A172 (cell line): ENCODE measurements around the gene RFX7. TPM values are rescaled to one million over a fixed set of nuclear protein-coding genes. Genes with fewer than 3 reads are reported as not detected.

Source experiments
- DNase-seq: peaks from one replicate; pipeline ENCODE4 v3.0.0-alpha.2; 2015; ENCODE audit warnings: low spot score
- total RNA-seq: library from RNA; depleted of rRNA; stranded (reverse); fragments of >200 nt; shearing (Covaris generic); gene quantifications from 2 replicates; pipeline ENCODE4 v1.2.3, GENCODE V29; 2014

RFX7 gene
- total RNA-seq, 1 experiment from 2014 or later: 2.9 TPM

DNA sequence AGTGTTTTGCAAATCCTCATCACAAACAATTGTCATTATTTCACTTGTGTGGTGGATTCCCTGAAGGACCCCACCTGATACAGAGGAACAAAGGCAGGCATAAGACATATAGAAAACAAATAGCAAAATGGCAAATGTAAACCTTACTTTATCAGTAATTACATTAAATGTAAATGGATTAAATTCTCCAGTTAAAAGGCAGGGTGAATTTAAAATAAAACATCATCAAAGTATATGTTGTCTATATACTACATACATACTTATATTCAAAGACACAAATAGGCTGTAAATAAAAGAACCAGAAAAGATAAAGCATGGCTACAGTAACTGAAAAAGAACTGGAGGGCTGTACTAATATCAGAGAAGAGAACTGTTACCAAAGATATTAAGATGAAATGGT, 117.3 kb downstream of the RFX7 start:
- DNase-seq: no peak

DNA sequence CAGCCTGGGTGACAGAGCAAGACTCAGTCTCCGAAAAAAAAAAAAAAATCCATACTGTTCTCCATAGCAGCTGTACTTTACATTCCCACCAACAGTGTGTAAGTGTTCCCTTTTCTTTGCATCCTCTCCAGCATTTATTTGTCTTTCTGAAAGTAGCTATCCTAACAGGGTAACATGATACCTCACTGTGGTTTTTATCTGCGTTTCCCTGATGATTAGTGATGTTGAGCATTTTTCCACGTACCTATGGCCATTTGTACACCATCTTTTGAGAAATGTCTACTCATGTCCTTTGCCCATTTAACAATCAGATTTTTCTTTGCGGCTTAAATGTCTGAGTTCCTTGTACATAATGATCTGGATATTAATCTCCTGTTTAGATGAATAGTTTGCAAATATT, 119.3 kb downstream of the RFX7 start:
- no peak for DNase-seq

DNA sequence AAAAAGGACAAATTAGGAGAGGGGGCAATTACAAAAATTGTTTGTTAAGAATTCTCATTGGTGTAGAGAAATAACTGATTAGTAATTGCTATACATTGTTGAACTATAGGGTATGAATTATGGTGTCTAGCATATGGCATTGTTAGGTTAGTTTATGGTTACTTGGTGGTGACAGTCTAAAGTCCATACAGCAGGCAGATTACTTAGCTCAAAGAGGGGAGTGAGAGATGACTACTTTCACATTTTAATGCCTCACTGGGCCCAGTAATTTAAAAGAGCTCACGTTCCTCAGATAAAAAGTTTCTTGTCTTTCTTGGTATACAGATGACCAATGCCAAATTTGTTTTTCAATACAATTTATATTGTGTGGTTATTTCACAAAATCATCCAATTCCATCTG, 137.8 kb downstream of the RFX7 start:
- no peak for DNase-seq

DNA sequence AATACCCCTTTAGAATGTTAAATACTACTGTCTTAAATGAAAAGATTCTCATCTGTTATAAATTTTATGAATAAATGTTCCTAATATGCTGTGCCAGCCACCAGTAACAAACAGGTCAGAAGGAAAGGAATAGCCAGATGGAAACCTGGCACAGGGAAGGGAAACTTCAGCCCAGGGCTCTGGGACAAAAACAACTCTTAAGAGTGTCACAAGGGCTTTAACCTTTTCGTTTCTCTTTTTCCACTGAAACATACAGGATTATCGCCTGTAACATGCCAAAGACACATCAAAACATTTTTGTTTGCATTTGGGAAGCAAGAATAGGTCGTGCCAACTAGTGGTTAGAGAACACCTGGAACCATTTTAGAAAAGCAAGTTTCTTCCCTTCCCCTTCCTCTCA, 141.2 kb downstream of the RFX7 start:
- no peak for DNase-seq

DNA sequence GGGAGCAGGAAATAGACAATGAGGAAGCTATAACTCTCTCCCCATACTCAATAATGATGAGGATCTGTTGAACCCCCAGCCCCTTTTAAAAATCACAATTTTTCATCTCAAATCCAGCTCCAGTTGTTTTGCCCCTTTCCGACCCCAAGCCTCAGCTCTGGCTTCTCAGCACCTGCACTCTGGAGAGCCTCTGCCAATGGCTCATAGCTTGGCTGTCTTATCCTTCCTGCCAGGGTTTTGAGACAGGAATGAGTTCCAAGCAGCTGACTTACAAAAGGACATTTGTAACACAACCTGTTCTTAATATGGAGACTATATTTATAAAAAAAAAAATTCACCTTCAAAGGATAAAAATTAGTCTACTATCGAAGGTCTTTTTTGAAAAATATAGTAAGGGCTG, 144.4 kb downstream of the RFX7 start:
- DNase-seq: no peak

DNA sequence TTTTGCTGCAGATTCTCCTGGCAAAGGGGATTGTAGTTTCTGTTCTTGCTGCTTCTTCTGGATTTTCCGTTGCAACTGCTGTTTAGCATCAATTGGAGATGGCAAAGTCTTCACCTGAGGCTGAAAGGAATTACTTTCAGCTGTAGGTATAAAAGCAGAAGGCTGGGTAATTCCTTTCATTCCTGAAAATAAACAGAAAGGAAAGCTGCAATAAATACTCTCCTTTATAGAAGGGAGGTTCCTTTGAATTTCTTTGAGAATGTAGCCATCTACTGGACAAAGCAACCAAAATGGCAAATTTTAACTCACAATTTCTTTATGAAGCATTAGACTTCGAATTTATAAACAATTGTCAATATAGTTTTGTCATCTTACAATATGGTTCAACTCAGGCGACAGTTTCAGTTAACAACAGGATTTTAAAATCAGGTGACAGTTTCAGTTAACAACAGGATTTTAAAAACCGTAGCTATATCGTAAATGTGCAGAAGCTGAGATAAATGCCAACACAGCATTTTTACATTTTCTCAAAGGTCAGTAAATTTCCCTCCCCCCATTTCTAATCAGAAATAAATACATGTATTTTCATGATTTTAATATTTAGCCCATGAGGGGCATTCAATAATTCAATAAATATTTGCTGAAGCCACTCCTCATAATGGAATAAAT, 145.3 kb downstream of the RFX7 start:
- DNase-seq: peak; percentile 2

DNA sequence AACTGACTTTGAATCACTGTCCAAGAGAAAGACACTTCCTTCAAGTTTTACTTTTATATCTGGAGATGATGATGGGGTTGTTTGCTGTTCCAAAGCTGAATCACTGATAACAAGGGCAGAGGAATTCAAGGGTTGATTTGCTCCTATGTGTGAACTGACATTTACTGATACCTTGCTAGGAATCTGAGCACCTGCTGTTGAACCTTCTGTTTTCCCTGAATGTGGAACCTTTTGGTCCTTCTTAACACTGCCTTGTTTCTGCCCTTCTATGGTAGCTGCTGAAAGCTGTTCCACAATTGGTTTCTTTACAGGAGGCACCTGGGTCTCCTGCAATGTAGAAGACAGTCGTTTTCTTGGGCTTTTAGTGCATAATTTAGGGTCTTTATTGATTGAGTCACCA, 148.3 kb downstream of the RFX7 start:
- no peak for DNase-seq

DNA sequence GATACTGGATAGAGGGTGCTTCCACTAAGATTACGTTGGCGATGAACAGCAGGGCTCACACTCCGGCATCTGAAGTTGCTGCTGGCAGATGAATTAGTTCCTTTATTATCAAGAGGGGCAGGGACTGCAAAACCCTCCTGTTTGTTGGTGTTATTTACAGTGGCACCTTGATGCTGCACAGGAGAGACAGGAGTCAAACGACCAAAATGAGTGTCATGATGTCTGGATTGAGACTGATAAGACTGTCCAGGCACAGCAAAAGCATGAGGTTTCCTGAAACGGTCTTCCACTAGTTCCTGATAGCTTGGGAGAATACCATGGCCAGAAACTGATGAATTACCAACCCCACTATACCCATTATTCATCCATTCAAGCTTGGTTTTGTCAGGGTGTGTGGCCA, 149.5 kb downstream of the RFX7 start:
- no peak for DNase-seq

DNA sequence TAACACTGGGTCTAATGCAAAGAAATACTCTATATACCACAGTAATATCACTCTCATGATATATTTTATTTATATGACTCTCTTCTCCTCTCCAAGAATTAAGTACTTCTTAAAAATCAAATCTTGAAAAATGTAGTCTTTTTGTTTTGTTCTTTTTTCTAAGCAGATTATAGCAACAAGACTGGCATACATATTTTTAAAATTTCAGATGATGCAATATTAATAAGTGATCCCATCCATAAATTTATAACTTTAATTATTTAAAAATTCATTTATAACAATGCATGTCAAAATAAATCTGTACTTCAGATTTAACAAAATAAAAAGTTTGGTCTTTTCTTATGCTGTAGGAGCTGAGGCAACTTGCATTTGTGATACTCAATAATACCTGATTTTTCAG, 155.3 kb downstream of the RFX7 start:
- no peak for DNase-seq

DNA sequence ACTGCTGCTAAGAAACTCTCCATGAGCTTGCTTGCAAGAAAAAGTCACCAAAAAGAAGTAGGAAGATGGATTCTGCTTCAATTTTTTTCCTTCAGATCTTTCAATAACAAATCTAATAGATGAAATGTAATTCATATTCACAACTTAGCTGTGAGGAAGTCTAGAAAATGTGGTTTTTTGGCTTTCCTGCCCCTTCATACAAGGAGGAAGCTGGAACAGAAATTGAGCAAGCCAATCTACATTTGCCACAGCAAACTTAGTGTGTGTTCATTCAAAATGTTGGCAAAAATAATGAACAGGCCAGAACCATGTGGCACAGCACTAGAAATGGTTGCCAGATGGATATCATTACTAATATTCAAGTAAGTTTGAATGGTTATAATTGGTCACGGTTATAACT, 157.1 kb downstream of the RFX7 start:
- no peak for DNase-seq

DNA sequence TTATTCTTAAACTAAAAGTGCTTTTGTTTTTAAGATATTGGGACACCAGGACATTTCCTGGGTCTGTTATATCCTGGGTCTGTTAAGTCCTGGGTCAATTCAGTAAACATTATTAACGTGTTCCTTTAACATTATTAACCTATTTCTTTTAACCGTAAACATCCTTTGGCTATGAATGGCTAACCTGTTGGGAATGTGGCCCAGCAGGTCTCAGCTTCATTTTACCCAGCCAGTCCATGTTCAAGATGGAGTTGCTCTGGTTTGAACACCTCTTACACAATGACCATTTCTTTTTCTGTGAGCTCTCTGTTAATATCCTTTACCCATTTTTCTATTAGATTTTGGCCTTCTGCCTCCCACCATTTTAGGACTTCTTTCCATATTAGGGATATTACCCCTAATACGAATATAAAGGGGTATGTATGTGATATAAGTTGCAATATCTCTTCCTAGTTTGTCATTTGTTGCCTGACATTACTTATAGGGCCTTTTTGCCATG, 161.4 kb downstream of the RFX7 start:
- DNase-seq: no peak

DNA sequence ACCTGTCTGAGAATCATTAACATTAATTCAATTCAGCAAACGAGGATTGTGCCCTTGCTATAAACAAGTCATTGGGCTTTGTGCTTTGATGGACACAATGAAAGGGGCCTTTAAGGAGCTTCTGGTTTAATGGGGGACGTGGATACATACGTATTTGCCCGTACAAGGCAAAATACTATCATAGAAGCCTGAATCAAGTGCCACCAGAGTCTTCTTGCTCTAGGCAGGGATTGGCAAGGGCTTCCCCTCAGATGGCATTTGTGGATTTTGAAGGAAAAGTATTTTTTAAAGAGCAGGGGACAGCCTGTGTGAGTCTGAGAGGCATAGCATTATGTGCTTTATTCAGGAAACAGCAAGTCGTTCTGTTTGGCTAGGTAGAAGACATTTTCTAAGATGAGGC, 166.6 kb downstream of the RFX7 start:
- no peak for DNase-seq

DNA sequence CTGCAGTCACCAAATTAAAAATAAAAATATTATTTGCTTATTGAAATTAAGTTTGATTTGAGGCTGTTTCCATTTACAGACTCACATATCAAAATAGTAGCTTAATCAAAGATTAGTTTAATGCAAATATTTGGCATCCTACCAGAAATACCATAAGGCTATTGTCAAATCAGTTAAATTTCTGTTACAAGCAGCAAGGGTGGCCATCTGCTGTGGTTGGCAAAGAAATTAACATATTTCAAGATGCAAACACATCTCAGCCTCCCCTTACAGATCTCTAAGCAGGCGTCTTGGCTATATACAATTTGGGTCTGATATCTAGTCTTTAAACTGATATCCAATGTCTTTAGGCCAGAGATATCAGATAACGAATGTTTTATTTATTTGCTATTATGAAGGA, 167.0 kb downstream of the RFX7 start:
- no peak for DNase-seq

DNA sequence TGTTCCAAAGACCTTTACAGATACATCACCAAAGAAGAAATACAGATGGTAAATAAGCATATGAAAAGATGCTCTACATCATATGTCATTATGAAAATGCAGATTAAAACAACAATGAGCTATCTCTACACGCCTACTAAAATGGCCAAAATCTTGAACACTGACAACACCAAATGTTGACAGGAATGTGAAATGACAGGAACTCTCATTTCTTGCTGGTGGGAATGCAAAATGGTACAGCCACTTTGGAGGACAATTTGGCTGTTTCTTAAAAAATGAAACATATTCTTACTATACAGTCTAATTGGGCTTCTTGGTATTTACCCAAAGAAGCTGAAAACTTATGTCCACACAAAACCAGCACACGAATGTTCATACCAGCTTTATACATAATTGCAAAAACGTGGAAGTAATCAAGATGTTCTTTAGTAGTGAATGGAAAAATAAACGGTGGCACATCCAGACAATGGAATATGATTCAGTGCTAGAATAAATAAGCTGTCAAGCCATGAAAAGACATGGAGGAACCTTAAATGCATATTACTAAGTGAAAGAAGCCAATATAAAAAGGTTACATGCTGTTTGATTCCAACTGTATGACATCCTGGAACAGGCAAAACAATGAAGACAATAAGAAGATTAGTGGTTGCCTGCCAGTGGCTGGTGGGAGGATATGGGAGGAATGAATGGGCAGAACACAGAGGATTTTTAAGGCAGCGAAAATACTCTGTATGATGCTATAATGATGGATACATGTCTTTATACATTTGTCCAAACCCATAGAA, 169.0 kb downstream of the RFX7 start:
- DNase-seq: no peak

DNA sequence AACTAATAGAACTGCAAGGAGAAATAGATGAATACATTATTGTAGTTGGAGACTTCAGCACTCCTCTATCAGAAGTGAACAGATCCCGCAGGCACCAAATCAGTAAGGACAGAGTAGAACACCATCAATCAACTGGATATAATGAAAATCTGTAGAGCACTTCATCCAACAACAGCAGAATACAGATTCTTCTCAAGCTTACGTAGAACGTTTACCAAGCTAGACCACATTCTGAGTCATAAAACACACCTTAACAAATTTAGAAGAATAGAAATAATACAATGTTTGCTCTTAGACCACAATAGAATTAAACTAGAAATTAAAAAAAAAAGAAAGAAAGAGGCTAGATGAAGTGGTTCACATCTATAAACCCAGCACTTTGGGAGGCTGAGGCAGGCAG, 179.5 kb downstream of the RFX7 start:
- no peak for DNase-seq

DNA sequence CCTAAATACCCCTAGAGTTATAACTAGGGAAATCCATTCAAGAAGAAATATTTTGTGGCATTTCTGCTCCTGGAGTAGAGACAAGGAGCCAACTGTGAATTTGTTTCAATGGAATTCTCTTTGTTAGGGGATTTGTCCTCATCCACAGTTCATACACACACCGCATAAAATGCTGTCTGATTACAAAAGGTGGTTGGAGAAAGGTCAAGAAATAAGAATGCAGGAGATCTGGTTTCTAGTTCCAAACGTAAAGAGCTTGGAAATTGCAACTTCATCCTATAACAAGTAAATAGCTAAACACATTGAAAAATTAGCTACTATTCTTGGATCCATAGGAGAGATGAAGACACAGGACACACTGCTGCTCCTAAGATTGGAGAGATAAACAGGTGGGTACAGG, 184.0 kb downstream of the RFX7 start:
- no peak for DNase-seq

DNA sequence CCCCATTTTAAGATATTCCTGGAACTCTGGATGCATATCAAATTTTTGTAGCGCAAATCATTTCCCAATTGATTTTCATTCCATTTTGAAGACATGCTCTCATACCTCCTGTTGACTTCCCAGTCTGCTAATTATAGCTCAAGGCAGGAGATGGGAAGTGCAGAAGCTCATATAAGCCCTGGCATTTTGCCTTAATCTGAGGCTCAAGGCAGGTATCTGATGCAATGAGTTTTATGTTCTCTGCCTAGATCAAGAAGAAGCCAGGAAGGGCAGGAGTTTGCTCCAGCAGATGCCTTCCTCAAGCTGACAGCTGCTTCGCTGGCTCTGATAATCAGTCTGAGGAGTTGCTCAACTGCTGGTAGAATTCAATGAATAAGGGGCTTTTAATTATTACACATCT, 184.7 kb downstream of the RFX7 start:
- DNase-seq: no peak

DNA sequence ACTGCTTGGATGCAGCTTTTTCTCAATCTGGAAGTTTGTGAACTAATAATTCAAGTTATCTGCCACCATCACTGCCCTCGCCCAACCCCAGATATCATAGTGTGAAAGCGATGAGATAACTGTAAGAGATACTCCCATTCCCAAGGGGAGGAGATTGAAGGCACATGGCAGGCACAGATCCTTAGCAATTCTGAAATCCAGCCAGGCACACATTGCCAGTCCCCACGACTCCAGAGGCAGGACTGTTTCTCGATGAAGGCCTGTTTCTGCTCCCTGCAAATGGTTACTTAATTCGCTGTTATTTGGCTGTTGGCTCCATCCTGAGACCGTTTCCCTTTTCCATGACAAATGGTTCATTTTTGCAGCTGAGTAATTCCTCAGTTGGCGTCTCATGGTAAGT, 187.1 kb downstream of the RFX7 start:
- no peak for DNase-seq

DNA sequence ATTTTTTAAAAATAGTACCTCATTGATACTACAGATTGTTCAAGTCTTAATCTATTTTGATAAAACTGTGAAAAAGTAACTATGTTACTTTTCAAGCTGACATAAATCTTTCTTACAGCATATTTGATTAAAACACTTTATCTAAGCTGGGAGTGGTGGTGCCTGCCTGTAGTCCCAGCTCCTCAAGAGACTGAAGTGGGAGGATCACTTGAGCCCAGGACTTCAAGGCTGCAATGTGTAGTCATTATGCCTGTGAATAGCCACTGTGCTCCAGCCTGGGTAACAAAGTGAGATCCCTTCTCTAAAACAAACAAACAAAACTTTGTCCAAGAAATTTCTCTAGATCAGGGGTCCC, 190.7 kb downstream of the RFX7 start:
- no peak for DNase-seq

DNA sequence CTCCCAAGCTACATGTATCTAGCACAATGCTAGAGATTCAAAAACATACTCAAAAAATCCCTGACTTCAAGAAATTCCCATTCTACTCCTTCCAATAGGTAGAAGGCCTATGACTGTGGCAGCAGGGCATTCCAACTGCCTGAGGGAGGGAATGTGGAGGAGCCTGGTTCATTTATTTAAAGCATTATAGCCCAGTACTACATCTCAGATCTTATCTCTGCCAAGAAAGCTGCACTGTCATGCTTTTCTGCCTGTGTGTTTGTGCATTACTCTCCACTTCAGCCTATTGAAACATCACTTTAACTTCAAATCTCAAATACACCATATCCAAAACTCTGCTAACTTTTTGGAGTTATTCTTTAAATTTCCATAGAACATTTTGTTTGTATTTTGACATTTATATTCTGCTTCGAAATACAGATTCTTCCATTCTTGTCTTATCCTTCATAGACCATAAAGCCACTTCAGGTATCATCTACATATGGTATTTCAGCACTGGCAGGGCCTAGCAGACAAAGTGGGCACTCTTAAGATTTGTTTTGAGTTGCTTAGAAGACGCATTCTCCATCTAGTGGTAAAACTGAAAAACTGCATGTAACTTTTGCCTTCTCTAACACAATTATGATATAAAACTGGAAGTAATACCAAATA, 191.2 kb downstream of the RFX7 start:
- DNase-seq: peak; percentile 46

DNA sequence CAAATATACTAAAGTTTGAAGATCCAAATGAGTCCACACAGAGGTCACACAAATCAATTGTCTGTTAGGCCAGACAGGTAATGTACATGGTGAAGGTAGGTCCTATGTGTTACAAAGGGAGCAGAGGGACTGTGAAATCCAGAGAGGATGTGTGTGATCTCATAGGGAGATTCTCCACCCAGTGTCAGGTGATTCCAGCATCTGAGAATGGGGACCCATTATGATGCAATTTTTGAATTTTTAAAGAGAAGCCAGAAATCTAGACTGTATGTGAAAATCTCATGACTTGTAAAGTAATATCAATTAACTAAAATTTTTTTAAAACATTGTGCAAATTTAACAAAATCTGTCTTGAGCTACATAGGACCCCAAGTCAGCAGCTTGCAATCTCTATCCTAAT, 192.0 kb downstream of the RFX7 start:
- no peak for DNase-seq

DNA sequence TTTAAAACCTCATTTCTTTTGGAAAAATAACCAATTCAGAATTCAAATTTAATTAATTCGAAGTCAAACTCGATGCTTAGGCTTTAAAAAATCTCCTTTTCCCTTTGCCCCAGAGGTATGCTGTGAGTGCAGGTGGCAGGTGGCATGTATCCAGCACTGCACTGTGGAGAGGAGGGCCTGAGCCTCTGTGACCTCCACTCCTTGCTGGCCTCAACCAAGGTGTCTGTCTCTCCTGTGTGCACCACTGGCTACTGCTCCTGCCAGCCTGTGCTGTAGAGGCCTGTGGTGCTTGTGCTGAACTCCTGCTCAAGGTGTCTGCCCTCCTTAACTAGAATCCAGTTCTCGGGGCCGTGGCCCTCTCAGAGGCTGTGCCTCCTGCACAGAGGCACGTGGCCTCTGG, 194.1 kb downstream of the RFX7 start:
- DNase-seq: no peak

DNA sequence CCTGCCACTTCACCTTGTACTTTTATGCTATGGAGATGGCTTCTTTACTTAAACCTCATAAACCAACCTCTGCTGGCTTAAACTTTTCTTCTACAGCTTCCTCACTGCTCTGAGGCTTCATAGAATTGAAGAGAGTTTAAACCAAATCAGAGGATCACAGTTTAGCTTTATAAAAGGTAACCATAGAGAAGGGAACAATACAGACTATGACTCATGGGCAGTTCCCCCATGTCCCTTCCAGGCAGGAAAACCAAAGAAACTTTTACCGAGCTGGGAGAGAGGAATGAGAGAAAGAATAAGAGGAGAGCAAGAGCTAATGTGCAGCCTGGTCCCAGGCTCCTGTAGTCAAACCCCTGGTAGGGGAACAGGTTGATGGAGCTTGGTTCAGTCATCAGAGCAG, 196.3 kb downstream of the RFX7 start:
- DNase-seq: no peak
